CD8-positive, alpha-beta memory T cell (primary cell): ENCODE data around the gene CD34. TPM values are rescaled to one million over a fixed set of nuclear protein-coding genes. Genes with fewer than 3 reads are reported as not detected.
A peak's percentile ranks its signal among the peaks of the same experiment; 100 is the strongest.

ENCODE experiments used
- CTCF ChIA-PET: fragments of 350-600 bp; sonication (Branson Sonifier 250); formaldehyde crosslinking; loops from one replicate; lab custom pipeline; 2021; ENCODE audit warnings: antibody characterized with exemption; lab: Charles Lee
- POLR2A ChIA-PET: fragments of 350-600 bp; sonication (Branson Sonifier 250); formaldehyde crosslinking; loops from one replicate; lab custom pipeline; 2021; ENCODE audit warnings: antibody characterized with exemption; lab: Charles Lee
- DNase-seq, 5 donors: peaks; one replicate each; pipeline versions ENCODE4 v3.0.0 to v3.0.0-alpha.2; 2020 to 2022; ENCODE audit warnings: mixed read lengths in 1 of 5
- H3K27ac ChIP-seq: one replicate; pipeline ENCODE4 v1.7.0; 2013; ENCODE audit warnings: low read depth, mild to moderate bottlenecking, low read length, moderate library complexity
- H3K27me3 ChIP-seq: 2 replicates; pipeline ENCODE4 v1.7.0; 2013; ENCODE audit warnings: low read length, mild to moderate bottlenecking; ENCODE audit not compliant: insufficient read depth, poor library complexity, severe bottlenecking
- H3K36me3 ChIP-seq: 2 replicates; pipeline ENCODE4 v1.7.0; 2013; ENCODE audit warnings: mild to moderate bottlenecking, low read length, moderate library complexity; ENCODE audit not compliant: insufficient read depth
- H3K4me1 ChIP-seq: 2 replicates; pipeline ENCODE4 v1.7.0; 2013; ENCODE audit warnings: mild to moderate bottlenecking, low read length, moderate library complexity; ENCODE audit not compliant: insufficient read depth
- H3K4me3 ChIP-seq: 2 replicates; pipeline ENCODE4 v1.7.0; 2013; ENCODE audit warnings: mild to moderate bottlenecking, low read length
- H3K9me3 ChIP-seq: 2 replicates; pipeline ENCODE4 v1.7.0; 2013; ENCODE audit warnings: mild to moderate bottlenecking, low read length
- H3K27ac Mint-ChIP-seq, 8 donors: one replicate each; pipeline ENCODE4 v1.8.0; 2020 to 2021; ENCODE audit warnings: mixed read lengths in 8 of 8, mild to moderate bottlenecking in 6 of 8, inconsistent platforms in 3 of 8, moderate library complexity in 3 of 8
- H3K27me3 Mint-ChIP-seq, 2 donors: one replicate each; pipeline ENCODE4 v1.8.0; 2020 to 2021; ENCODE audit warnings: mixed read lengths in 2 of 2, mild to moderate bottlenecking in 1 of 2, moderate library complexity in 1 of 2
- H3K36me3 Mint-ChIP-seq, 3 donors: one replicate each; pipeline ENCODE4 v1.8.0; 2020 to 2021; ENCODE audit warnings: mixed read lengths in 3 of 3, inconsistent platforms in 1 of 3, mild to moderate bottlenecking in 1 of 3
- H3K4me1 Mint-ChIP-seq, 3 donors: one replicate each; pipeline ENCODE4 v1.8.0; 2020 to 2021; ENCODE audit warnings: mixed read lengths in 3 of 3, inconsistent platforms in 1 of 3, mild to moderate bottlenecking in 1 of 3
- H3K4me3 Mint-ChIP-seq, 7 donors: one replicate each; pipeline ENCODE4 v1.8.0; 2020 to 2021; ENCODE audit warnings: mixed read lengths in 7 of 7, mild to moderate bottlenecking in 6 of 7, moderate library complexity in 4 of 7, inconsistent platforms in 2 of 7
- H3K9me3 Mint-ChIP-seq, 5 donors: one replicate each; pipeline ENCODE4 v1.8.0; 2020 to 2022; ENCODE audit warnings: mixed read lengths in 5 of 5, mild to moderate bottlenecking in 3 of 5, moderate library complexity in 2 of 5, inconsistent platforms in 1 of 5
- polyA plus RNA-seq: library from polyadenylated mRNA; unstranded; fragments of 300-500 nt; fragmentation: Illumina TruSeq; gene quantifications from one replicate; pipeline ENCODE4 v1.2.3, GENCODE V29; 2021
- total RNA-seq, 2 experiments: library from RNA; stranded (reverse); gene quantifications; one replicate each; pipeline ENCODE4 v1.2.3, GENCODE V29; 2021

The CD34 gene
- total and polyA plus RNA-seq, 3 experiments from 2014 or later, result not detected

- Histone ChIP-seq H3K9me3 (no peaks in the 10 kb centered on the region), H3K4me3 (no peak overlapping the region), H3K36me3 (peaks cover 26% of the 10 kb centered on the region), H3K4me1 (peaks cover 69% of the 10 kb centered on the region), H3K27ac (no peak overlapping the region), H3K27me3 (no peaks in the 10 kb centered on the region)
- no peak for DNase-seq
- POLR2A ChIA-PET, result no interaction called here
- Mint-ChIP-seq H3K9me3 (no peaks in the 10 kb centered on the region), H3K27me3 (peaks cover 0 to 3% of the 10 kb centered on the region in 2 donors), H3K4me3 (no peak overlapping the region), H3K36me3 (peaks cover 0 to 71% (median 18%) of the 10 kb centered on the region in 3 donors), H3K4me1 (peaks cover 79 to 99% (median 92%) of the 10 kb centered on the region in 3 donors), H3K27ac (peak overlapping the region in 5 of 8 donors; percentile 12 to 87 (median 43))
- CTCF ChIA-PET, result interaction anchor here (1.2 to 28.2 kb wide), 5 partner anchors 11 to 44 kb away, joined by 3 to 435 read pairs (median 7); no protein-coding TSS in a partner anchor
Observed at GRCh38 chr1:207840380-207840779, 70.5 kb downstream of the CD34 start.

- POLR2A ChIA-PET, result no interaction called here
- Histone ChIP-seq H3K27me3 (no peaks in the 10 kb centered on the region), H3K4me1 (peaks cover 74% of the 10 kb centered on the region), H3K27ac (no peak overlapping the region), H3K9me3 (no peaks in the 10 kb centered on the region), H3K4me3 (no peak overlapping the region), H3K36me3 (peaks cover 26% of the 10 kb centered on the region)
- Mint-ChIP-seq H3K27me3 (peaks cover 0 to 3% of the 10 kb centered on the region in 2 donors), H3K9me3 (no peaks in the 10 kb centered on the region), H3K4me3 (peak overlapping the region in 1 of 7 donors; percentile 24), H3K27ac (peak overlapping the region in 7 of 8 donors; percentile 7 to 89 (median 78)), H3K36me3 (peaks cover 0 to 67% (median 13%) of the 10 kb centered on the region in 3 donors), H3K4me1 (peaks cover 81 to 99% (median 94%) of the 10 kb centered on the region in 3 donors)
- CTCF ChIA-PET, result interaction anchor here (1.2 to 28.2 kb wide), 2 partner anchors 30 to 41 kb away, joined by 3 to 435 read pairs; no protein-coding TSS in a partner anchor
- no peak for DNase-seq
Observed at GRCh38 chr1:207839083-207839413, 71.9 kb downstream of the CD34 start.

- H3K27me3 Mint-ChIP-seq, result peaks cover 0 to 3% of the 10 kb centered on the region in 2 donors
- peaks cover 0 to 62% (median 13%) of the 10 kb centered on the region in 3 donors for H3K36me3 Mint-ChIP-seq
- H3K4me1 Mint-ChIP-seq, result peaks cover 80 to 99% (median 94%) of the 10 kb centered on the region in 3 donors
- Histone ChIP-seq H3K4me3 (peak overlapping the region; percentile 12), H3K27me3 (no peaks in the 10 kb centered on the region), H3K36me3 (peaks cover 20% of the 10 kb centered on the region), H3K4me1 (peaks cover 74% of the 10 kb centered on the region), H3K9me3 (no peaks in the 10 kb centered on the region), H3K27ac (no peak overlapping the region)
- POLR2A ChIA-PET, result interaction anchor here (0.5 to 1.0 kb wide), 3 partner anchors 23 to 30 kb away, joined by 3 to 5 read pairs (median 3); no protein-coding TSS in a partner anchor
- peak overlapping the region; percentile 7 to 90 (median 80) for H3K27ac Mint-ChIP-seq
- CTCF ChIA-PET, result interaction anchor here (0.8 to 28.2 kb wide), 4 partner anchors 9 to 41 kb away, joined by 3 to 435 read pairs (median 4); no protein-coding TSS in a partner anchor
- no peaks in the 10 kb centered on the region for H3K9me3 Mint-ChIP-seq
- no peak for DNase-seq
- H3K4me3 Mint-ChIP-seq, result peak overlapping the region in 2 of 7 donors; percentile 4 to 24
Observed at GRCh38 chr1:207838156-207839082, 72.5 kb downstream of the CD34 start.

GRCh38 chr1:207837673-207838072 is 73.3 kb downstream of the CD34 start:
- CTCF ChIA-PET, result interaction anchor here (0.8 to 28.2 kb wide), 4 partner anchors 8 to 40 kb away, joined by 3 to 435 read pairs (median 4); no protein-coding TSS in a partner anchor
- H3K9me3 ChIP-seq, result no peaks in the 10 kb centered on the region
- POLR2A ChIA-PET, result interaction anchor here (0.6 to 1.0 kb wide), 2 partner anchors 24 to 31 kb away, joined by 3 read pairs; no protein-coding TSS in a partner anchor
- peak overlapping the region; percentile 12 for H3K4me3 ChIP-seq
- no peaks in the 10 kb centered on the region for H3K27me3 ChIP-seq
- Mint-ChIP-seq H3K36me3 (peaks cover 0 to 55% (median 12%) of the 10 kb centered on the region in 3 donors), H3K4me3 (no peak overlapping the region), H3K27ac (peak overlapping the region; percentile 41 to 90 (median 78)), H3K9me3 (no peaks in the 10 kb centered on the region), H3K27me3 (peaks cover 0 to 3% of the 10 kb centered on the region in 2 donors), H3K4me1 (peaks cover 81 to 100% (median 94%) of the 10 kb centered on the region in 3 donors)
- H3K36me3 ChIP-seq, result peaks cover 17% of the 10 kb centered on the region
- H3K27ac ChIP-seq, result no peak overlapping the region
- DNase-seq, result no peak
- peaks cover 75% of the 10 kb centered on the region for H3K4me1 ChIP-seq

DNA sequence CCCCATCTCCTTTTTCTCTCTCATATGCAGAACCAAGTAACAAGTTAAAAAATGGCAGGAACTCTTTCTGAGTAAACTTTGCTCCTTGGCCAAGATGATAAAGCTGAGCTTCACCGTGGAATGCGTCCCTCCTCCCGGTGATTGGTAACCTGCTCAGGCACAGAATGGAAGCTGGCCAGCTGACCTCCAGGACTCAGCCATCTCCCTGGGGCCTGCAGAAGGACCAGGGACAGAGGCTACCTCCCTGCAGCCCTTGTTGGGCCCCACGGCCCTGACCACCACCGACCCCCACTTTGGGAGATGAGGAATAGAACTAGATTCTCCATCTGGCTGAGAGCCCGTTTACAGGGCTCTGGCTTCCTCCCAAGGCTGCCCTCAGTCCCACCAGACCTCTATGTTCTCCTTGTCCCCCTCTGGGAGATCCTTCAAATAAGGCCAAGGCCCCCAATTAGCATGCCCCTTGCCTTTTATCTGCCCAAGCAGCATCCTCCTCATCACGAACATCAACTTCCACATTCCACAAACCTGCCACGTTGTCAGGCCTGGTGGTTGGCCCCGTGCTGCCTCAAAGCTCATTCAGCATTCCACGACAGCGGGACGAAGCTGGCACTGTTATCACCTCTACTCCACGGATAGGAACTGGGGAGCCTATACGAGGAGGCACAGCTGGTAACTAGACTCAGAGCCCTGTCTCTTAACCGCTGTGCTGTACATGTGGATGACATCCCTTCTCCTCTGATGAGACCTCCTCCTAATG is 74.2 kb downstream of the CD34 start:
- Histone ChIP-seq H3K27me3 (no peaks in the 10 kb centered on the region), H3K4me1 (peaks cover 77% of the 10 kb centered on the region), H3K36me3 (peaks cover 13% of the 10 kb centered on the region), H3K4me3 (no peak overlapping the region), H3K9me3 (no peaks in the 10 kb centered on the region), H3K27ac (no peak overlapping the region)
- no peak for DNase-seq
- Mint-ChIP-seq H3K4me3 (peak overlapping the region in 2 of 7 donors; percentile 8 to 10), H3K4me1 (peaks cover 83 to 100% (median 95%) of the 10 kb centered on the region in 3 donors), H3K36me3 (peaks cover 0 to 47% (median 11%) of the 10 kb centered on the region in 3 donors), H3K27ac (peak overlapping the region; percentile 51 to 94 (median 84)), H3K27me3 (peaks cover 0 to 3% of the 10 kb centered on the region in 2 donors), H3K9me3 (no peaks in the 10 kb centered on the region)
- POLR2A ChIA-PET, result no interaction called here
- CTCF ChIA-PET, result interaction anchor here (1.5 to 28.2 kb wide), 2 partner anchors 33 to 39 kb away, joined by 3 to 435 read pairs; no protein-coding TSS in a partner anchor

GRCh38 chr1:207835958-207836357 is 75.0 kb downstream of the CD34 start:
- peaks cover 84 to 100% (median 96%) of the 10 kb centered on the region in 3 donors for H3K4me1 Mint-ChIP-seq
- Histone ChIP-seq H3K9me3 (no peaks in the 10 kb centered on the region), H3K27ac (no peak overlapping the region), H3K36me3 (peaks cover 13% of the 10 kb centered on the region), H3K4me3 (no peak overlapping the region), H3K27me3 (no peaks in the 10 kb centered on the region), H3K4me1 (peaks cover 85% of the 10 kb centered on the region)
- DNase-seq, result no peak
- ChIA-PET CTCF (interaction anchor here (1.5 to 28.2 kb wide), 2 partner anchors 33 to 38 kb away, joined by 3 to 435 read pairs; no protein-coding TSS in a partner anchor), POLR2A (no interaction called here)
- peaks cover 0 to 45% (median 11%) of the 10 kb centered on the region in 3 donors for H3K36me3 Mint-ChIP-seq
- no peaks in the 10 kb centered on the region for H3K9me3 Mint-ChIP-seq
- H3K27me3 Mint-ChIP-seq, result peaks cover 0 to 3% of the 10 kb centered on the region in 2 donors
- H3K4me3 Mint-ChIP-seq, result no peak overlapping the region
- H3K27ac Mint-ChIP-seq, result peak overlapping the region in 7 of 8 donors; percentile 21 to 97 (median 84)

DNA sequence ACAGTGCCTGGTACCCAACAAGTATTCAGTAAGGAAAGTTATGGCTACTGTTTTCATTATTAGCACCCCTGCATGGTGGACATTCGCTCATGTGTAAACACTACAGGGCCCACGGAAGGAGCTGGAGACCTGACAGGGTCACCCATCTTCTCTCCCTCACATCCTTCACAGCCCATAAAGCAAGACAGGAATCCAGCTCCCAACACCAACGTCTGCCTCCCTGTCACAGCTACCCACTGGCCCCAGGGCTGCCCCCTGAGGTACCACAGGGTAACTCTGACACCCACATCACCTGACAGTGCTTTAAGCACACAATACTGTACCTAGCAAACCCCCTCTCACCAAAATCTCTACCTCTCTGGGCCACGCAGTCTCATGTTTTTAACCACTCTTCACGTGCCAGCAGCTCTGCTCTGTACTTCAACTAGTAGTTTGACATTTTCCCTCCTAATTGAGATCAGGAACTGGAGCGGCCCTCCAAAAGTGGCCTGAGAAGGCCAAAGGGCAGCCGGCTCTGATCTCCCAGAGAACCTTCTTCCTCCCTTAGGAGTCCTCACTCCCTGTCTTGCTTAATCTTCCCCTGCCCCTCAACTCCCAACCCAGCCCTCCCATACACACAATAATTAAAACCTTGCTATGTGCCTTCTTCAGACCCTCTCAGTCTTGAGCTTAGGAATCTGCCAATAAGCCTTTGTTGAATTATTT is 76.8 kb downstream of the CD34 start:
- peaks cover 99% of the 10 kb centered on the region for H3K4me1 ChIP-seq

More for the DNA sequence above, 76.8 kb downstream of the CD34 start:
- no peaks in the 10 kb centered on the region for H3K27me3 ChIP-seq
- peaks cover 0 to 33% (median 10%) of the 10 kb centered on the region in 3 donors for H3K36me3 Mint-ChIP-seq
- H3K27ac Mint-ChIP-seq, result peak overlapping the region; percentile 71 to 97 (median 86)
- no peaks in the 10 kb centered on the region for H3K9me3 Mint-ChIP-seq
- CTCF ChIA-PET, result interaction anchor here (1.1 to 28.2 kb wide), 5 partner anchors 10 to 129 kb away, joined by 3 to 435 read pairs (median 5); no protein-coding TSS in a partner anchor
- POLR2A ChIA-PET, result interaction anchor here (1.8 kb wide), 1 partner anchor 10 kb away, joined by 4 read pairs; no protein-coding TSS in a partner anchor
- peaks cover 13% of the 10 kb centered on the region for H3K36me3 ChIP-seq
- no peak overlapping the region for H3K27ac ChIP-seq
- H3K4me3 Mint-ChIP-seq, result peak overlapping the region in 1 of 7 donors; percentile 24
- peaks cover 84 to 100% (median 97%) of the 10 kb centered on the region in 3 donors for H3K4me1 Mint-ChIP-seq
- no peak overlapping the region for H3K4me3 ChIP-seq
- no peak for DNase-seq
- no peaks in the 10 kb centered on the region for H3K9me3 ChIP-seq
- H3K27me3 Mint-ChIP-seq, result peaks cover 0 to 3% of the 10 kb centered on the region in 2 donors
